ENCODE data around the gene CHRDL2. TPM values are rescaled to one million over a fixed set of nuclear protein-coding genes. Genes with fewer than 3 reads are reported as not detected.

The CHRDL2 gene
- total and polyA plus RNA-seq, 2 of the 13 experiments (the other 11 are each of a cell fraction or from before 2014, with no cell fraction given) = 0.04 TPM; not detected in 1

GRCh38 chr11:74726547-74727182, 4.6 kb downstream of the CHRDL2 start (continued):
- no peak for TF ChIP-seq ZNF513 (CRISPR knock-in tag; conservative IDR thresholded peaks at IDR 0.05)
- no peak for TF ChIP-seq ZNF124 (CRISPR knock-in tag; IDR thresholded peaks at IDR 0.05)
- TF ChIP-seq ATF7-NPFF (CRISPR knock-in tag; IDR thresholded peaks at IDR 0.05; ENCODE audit: low read depth) = no peak
- no peak for TF ChIP-seq ZBTB2 (CRISPR knock-in tag; IDR thresholded peaks at IDR 0.05; ENCODE audit: low read depth)
- TF ChIP-seq ZNF430 (CRISPR knock-in tag; IDR thresholded peaks at IDR 0.05) = no peak
- no peak for TF ChIP-seq KLF6 (CRISPR knock-in tag; IDR thresholded peaks at IDR 0.05)
- TF ChIP-seq NR2F2 (IDR thresholded peaks at IDR 0.05; ENCODE audit: borderline replicate concordance, low read depth) = no peak
- no peak for TF ChIP-seq ARNTL (CRISPR knock-in tag; IDR thresholded peaks at IDR 0.05)
- TF ChIP-seq SNAPC5 (CRISPR knock-in tag; IDR thresholded peaks at IDR 0.05; ENCODE audit: borderline replicate concordance) = no peak
- TF ChIP-seq AKAP8 (CRISPR knock-in tag; IDR thresholded peaks at IDR 0.05) = no peak
- no peak for TF ChIP-seq TEAD3 (CRISPR knock-in tag; optimal IDR thresholded peaks at IDR 0.05; ENCODE audit: borderline replicate concordance)
- no peak for TF ChIP-seq HMGXB3 (CRISPR knock-in tag; IDR thresholded peaks at IDR 0.05; ENCODE audit: borderline replicate concordance)
- TF ChIP-seq TMF1 (CRISPR knock-in tag; IDR thresholded peaks at IDR 0.05; ENCODE audit: low read depth) = no peak
- TF ChIP-seq XRCC5 (optimal IDR thresholded peaks at IDR 0.05; ENCODE audit: low read length) = peak; percentile 84
- no peak for TF ChIP-seq TAF15 (IDR thresholded peaks at IDR 0.05; ENCODE audit: low read depth, low read length, poor library complexity, severe bottlenecking)
- no peak; the same call in 1 of the 2 replicates for TF ChIP-seq ZNF800 (CRISPR knock-in tag; IDR thresholded peaks at IDR 0.05)
- TF ChIP-seq SP4 (CRISPR knock-in tag; IDR thresholded peaks at IDR 0.05) = no peak
- TF ChIP-seq SPEN (CRISPR knock-in tag; IDR thresholded peaks at IDR 0.05; ENCODE audit: low read depth) = no peak
- no peak for TF ChIP-seq TP53 (CRISPR knock-in tag; conservative IDR thresholded peaks at IDR 0.05)
